ENCODE measurements around the gene FLRT1.

The FLRT1 gene

DNA sequence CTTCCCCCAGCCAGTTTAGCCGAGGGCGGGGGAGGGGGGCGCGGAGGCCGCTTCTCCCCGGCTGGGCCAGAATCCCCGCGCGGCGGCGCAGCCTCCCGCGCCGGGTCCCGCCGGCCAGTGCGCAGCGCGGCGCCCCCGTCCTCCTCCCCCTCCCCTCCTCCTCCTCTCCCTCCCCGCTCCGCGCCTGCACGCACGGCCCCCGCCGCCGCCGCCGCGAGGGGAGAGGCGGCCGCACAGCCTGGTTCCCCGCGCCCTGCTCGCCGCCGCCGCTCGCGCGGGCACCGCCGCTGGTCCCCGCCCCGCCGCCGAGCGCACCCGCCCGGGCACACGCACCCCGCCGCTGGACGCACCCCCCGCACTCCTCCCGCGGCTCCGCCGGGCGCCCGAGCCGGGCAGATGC lies at the start of gene FLRT1:
Gene FLRT1 (plus strand): TSS at position 356 of the 400 bp plus-strand sequence. CDS start 80,337 bp downstream, outside the sequence.
- no peak for DNase-seq

DNA sequence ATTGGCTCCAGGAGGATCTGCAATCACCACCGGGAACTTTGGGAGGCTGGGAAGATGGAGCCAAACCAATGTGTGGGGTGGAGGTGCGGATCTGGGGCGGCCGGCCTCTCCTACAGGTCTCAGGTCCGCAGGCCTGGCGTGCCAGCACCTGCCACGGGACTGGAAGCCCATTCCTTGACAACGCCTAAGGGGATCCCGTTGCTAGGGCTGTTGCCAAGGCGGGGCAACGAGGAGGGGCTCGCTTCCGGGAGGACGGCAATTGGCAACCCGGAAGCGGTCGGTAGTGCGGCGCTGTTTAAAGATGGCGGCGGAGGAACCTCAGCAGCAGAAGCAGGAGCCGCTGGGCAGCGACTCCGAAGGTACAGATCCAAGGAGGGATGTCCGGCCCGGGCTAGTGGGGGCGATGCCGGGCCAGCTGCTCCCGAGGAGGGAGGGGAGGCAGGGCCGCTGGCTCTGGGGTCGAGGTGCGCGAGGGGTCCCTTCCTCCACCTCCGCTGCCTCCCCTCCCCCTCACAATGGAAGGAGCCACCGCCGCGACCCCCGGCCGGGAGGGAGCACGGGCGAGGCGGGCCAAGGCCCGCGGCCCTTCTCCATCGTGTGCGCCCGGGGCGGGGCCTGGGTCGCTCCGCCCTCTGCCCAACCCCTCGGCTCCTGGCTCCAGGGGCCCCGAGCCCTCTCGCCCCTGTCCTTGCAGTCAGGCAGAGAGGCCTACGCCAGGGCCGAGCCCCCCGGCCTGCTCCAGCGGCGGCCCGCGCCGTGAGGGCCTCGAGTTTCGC lies 49.4 kb upstream of the FLRT1 start, which contains the start of gene OTUB1:
Gene OTUB1 (plus strand): TSS at position 283 of the 776 bp plus-strand sequence. CDS start 19 bp downstream, at position 302.
- DNase-seq: peak; percentile 89

DNA sequence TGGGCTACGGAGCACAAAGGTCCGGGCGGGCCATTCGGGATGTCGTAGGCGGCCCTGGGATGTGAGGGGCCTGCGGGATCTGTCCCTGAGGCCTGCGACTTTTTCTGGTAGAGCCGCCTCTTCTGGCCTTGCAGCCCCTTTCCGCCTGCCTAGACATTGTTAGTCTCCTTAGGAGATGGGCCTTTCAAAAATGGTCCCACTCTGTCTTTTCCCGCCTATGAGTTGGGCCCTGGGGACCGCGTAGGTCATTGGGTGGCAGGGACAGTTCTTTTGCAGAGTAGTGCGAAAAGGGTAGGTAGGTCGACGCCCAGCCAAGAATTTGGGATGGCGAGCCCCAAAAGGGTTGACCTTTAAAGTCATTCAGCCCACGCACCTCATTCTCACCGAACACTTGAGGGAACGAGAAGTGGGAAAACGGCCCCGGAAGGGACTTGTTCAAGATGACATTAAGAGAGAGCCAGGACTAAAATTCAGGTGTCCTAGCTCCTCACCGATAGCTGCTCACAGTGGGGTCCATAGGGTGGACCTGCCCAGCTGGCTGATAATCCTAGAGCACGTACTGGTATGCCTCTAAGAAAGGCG lies 48.7 kb upstream of the FLRT1 start:
- DNase-seq: no peak

DNA sequence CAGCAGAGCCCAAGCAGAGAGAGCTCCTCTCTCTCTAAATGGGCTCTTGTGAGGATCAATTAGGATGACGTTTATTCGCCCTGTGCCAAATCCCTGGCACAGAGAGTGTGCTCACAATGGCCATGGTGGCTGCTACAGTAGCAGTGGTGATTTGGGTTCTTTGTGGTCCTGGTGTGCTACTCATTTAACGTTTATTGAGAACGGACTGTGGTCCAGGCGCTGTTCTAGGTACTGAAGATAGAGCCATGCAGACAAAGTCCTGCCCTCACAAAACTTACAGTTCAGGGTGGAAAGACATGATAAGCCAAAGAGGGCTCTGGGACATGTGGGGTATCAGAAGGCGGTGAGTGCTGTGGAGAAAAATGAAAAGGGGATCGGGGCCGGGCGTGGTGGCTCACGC lies 44.2 kb upstream of the FLRT1 start:
- DNase-seq: no peak

- DNase-seq: no peak
These were observed 42.6 kb upstream of the FLRT1 start for GRCh38 chr11:63993100-63993499.

GRCh38 chr11:63993993-63994392 lies 41.7 kb upstream of the FLRT1 start:
- no peak for DNase-seq

DNA sequence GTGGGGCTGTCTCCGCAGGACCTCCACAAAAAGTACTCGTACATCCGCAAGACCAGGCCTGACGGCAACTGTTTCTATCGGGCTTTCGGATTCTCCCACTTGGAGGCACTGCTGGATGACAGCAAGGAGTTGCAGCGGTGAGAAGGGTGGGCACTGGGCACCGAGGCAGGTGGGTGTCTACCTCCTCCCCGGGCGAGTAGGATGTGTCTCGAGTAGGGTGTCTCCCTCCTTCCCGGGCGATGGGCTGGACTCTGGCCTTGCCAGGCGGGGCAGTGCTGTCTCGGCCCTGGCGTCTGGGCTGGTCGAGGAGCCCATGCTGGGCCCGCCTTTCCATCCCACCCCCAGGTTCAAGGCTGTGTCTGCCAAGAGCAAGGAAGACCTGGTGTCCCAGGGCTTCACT lies 39.2 kb upstream of the FLRT1 start:
- DNase-seq: no peak

GRCh38 chr11:63997104-63997700 lies 38.5 kb upstream of the FLRT1 start:
- no peak for DNase-seq

DNA sequence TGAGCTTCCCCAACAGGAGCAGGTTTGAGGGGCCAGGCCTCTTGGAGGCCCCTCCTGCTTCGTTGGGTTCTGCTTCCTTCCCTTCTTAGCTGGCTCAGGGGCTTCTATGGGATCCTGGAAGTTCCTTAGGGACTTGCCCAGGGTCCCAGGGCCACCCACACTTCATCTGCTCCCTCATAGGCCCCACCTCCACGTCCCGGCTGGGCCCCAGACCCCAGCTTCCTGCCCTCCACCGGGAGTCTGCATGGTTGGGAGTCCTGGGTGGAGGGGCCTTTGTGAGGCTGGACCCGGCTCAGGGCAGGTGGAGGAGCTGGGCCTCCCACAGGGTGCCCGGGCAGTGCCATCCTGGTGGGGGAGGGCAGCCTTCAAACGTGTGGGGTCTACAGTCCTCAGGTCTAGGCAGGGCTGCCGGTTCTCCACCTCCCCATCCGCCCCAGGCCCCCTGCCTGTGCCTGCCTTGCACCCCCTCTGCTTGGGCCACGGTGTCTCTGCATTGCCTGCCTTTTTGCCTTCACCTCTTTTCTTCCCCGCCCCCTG lies 37.9 kb upstream of the FLRT1 start:
- DNase-seq: no peak

DNA sequence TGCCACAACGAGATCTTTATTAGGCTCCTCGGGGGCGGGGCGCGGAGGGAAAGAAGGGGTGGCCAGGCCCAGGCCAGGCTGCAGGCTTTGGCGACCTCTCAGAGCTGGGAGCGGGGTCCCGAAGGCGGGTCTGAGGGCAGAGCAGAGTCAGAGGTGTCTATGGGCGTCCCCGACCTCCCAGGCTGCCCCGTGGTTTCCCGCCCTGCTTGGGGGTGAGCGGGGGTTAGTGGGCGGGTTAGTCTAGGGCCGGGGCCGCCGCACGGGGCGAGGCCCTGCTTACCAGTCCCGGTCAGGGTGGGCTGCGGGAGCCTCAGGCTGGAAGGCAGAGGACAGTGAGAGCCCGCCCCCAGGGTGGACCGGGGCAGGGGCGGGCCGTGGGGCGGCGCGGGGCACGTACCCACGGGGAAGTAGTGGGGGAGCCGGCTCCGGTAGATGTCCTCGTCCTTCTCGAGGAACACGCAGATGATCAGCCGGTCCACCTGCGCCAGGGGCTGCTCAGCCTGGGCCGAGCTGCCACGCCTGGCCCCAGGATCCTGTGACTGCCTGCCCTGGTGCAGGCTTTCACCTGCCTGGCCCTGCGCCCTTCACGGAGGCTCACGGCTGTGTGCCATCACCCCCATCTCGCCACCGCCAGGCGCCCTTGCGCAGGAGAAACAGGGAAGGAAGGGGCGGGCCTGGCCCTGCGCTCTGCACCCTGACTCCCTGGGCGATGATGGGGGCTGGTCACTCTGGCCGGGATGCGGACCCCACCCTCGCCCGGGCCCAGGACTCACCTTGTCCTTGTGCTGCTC lies 37.0 kb upstream of the FLRT1 start:
- no peak for DNase-seq

GRCh38 chr11:63999349-64000025 lies 36.2 kb upstream of the FLRT1 start:
- no peak for DNase-seq

GRCh38 chr11:64000026-64000739 lies 35.5 kb upstream of the FLRT1 start:
- DNase-seq: no peak

- DNase-seq: no peak
These were observed 34.8 kb upstream of the FLRT1 start for GRCh38 chr11:64000740-64001483.

GRCh38 chr11:64001484-64002420 lies 34.0 kb upstream of the FLRT1 start:
- no peak for DNase-seq

DNA sequence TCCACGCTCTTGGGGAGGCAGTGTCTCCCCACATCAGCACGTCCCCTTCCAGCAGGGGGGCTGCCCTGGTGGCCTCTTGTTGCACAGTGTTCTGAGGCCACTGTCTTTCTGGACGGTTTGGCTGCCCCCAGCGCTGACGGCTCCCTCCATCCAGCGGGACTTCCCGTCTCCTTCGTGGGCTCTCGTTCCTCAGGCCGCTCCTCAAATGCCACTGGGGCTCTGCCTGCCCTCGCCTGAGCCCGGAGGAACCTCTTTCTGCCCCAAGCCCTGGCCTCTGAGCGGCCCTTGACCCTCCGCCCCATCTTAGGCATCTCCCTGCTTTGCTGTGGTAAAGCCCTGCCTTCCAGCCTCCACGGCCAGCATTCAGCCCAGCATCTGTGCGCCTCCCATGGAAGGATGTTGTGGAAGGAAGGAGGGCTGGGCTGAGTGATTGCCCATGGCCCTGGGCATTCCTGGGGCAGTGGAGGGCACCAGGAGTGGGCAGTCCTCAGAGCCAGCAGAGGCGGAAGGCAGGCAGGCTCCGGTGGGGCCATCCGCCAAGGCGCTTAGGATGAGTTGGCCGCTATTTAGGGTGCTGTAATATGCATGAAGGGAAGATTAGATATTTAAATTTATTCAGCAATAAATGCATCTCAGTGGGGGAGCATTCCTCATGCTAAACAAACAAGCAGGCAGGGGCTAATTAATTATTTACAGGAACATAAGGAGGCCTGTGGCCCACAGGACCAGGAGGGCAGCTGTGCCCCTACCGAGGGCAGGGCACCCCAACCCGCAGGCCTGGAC lies 31.7 kb upstream of the FLRT1 start:
- no peak for DNase-seq

- no peak for DNase-seq
These were observed 31.1 kb upstream of the FLRT1 start for GRCh38 chr11:64004590-64004984.

DNA sequence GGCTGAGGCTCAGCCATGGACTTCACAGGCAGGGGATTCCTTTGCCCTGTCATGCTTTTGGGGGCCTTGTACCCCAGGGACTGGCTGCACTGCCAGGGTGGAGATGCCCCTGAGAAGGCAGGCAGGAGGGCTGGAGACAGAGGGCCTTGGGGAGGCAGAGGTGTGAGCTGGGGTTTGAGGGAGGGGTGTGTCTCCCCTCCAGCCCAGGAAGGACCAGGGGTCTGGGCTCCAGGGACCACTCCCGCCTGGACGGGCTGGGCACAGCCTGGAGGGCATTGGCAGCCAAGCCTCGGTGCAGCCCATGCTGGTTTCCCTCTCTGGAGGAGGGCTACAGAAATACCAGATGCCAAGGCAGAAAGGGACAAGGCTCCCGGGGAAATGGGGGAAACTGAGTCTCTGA lies 30.0 kb upstream of the FLRT1 start:
- no peak for DNase-seq

- no peak for DNase-seq
These were observed 29.3 kb upstream of the FLRT1 start for GRCh38 chr11:64006398-64006797.

GRCh38 chr11:64007160-64007628 lies 28.5 kb upstream of the FLRT1 start:
- peak; percentile 21 for DNase-seq

All from NCI-H510A (cell line).